PFSK-1 (cell line): ENCODE results near the gene MCEE.

Source experiments
- FOXP2 ChIP-seq: optimal IDR thresholded peaks from 2 replicates; pipeline ENCODE3; 2011; ENCODE audit warnings: borderline replicate concordance, control low read depth, inconsistent platforms; ENCODE audit not compliant: insufficient read depth; ENCODE audit errors: extremely low read length, extremely low read depth
- POLR2AphosphoS5 ChIP-seq: IDR thresholded peaks from 2 replicates; pipeline ENCODE4 v1.6.1; 2012; ENCODE audit warnings: low read depth, mild to moderate bottlenecking, control low read depth, low read length, moderate library complexity
- SIN3A ChIP-seq: IDR thresholded peaks from 2 replicates; pipeline ENCODE4 v1.6.1; 2012; ENCODE audit warnings: mild to moderate bottlenecking, low read length, moderate library complexity, borderline replicate concordance; ENCODE audit not compliant: insufficient read depth
- TAF1 ChIP-seq: IDR thresholded peaks from 2 replicates; pipeline ENCODE4 v1.6.1; 2012; ENCODE audit warnings: low read length, control low read depth, borderline replicate concordance; ENCODE audit not compliant: insufficient read depth
- TF ChIP-seq, protein P1 (sequence below), 2 experiments: IDR thresholded peaks; 2 replicates each; pipeline versions ENCODE4 v1.6.1 to v1.8.0; 2011 to 2012; ENCODE audit warnings: low read depth in 2 of 2, low read length in 2 of 2, control low read depth in 1 of 2, inconsistent platforms in 1 of 2, mild to moderate bottlenecking in 1 of 2, moderate library complexity in 1 of 2; ENCODE audit not compliant: insufficient read depth in 1 of 2

DNA sequence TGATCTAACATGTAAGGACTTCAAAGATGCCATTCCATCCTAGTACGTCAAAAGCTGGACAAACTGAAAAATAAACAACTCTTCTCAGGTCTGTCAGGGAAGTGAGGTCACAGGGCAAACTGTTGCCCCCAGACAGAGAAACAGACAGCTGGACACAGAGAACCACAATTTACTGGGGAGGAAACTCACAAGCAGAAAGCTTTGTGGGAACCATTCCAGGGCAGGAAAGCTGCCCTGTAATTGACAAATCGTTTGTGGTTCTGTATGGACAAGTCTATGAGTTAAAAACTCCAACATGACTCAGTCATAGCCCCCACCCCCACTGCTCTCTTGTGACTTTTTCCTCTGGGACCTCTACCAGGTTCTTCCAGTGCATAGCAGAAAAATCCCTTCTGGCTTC is 28.4 kb downstream of the MCEE start:
- TF ChIP-seq TAF1, result no peak
- no peak for TF ChIP-seq POLR2AphosphoS5
- TF ChIP-seq FOXP2, result no peak
- TF ChIP-seq, protein P1, sequence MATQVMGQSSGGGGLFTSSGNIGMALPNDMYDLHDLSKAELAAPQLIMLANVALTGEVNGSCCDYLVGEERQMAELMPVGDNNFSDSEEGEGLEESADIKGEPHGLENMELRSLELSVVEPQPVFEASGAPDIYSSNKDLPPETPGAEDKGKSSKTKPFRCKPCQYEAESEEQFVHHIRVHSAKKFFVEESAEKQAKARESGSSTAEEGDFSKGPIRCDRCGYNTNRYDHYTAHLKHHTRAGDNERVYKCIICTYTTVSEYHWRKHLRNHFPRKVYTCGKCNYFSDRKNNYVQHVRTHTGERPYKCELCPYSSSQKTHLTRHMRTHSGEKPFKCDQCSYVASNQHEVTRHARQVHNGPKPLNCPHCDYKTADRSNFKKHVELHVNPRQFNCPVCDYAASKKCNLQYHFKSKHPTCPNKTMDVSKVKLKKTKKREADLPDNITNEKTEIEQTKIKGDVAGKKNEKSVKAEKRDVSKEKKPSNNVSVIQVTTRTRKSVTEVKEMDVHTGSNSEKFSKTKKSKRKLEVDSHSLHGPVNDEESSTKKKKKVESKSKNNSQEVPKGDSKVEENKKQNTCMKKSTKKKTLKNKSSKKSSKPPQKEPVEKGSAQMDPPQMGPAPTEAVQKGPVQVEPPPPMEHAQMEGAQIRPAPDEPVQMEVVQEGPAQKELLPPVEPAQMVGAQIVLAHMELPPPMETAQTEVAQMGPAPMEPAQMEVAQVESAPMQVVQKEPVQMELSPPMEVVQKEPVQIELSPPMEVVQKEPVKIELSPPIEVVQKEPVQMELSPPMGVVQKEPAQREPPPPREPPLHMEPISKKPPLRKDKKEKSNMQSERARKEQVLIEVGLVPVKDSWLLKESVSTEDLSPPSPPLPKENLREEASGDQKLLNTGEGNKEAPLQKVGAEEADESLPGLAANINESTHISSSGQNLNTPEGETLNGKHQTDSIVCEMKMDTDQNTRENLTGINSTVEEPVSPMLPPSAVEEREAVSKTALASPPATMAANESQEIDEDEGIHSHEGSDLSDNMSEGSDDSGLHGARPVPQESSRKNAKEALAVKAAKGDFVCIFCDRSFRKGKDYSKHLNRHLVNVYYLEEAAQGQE (IDR thresholded peaks at IDR 0.05; ENCODE audit: insufficient read depth in 1 of 2, low read depth in 2 of 2, low read length in 2 of 2), result no peak
- TF ChIP-seq SIN3A, result no peak
